DMS53 (cell line): ENCODE data around the gene LRRC7.
A peak's percentile ranks its signal among the peaks of the same experiment; 100 is the strongest.

Experiments used
- DNase-seq: peaks from one replicate; lab custom pipeline; 2025; lab: John Stamatoyannopoulos, UW

Gene LRRC7

GRCh38 chr1:69589799-69590198, 22.1 kb downstream of the LRRC7 start:
- DNase-seq: no peak

GRCh38 chr1:69592341-69592740, 24.6 kb downstream of the LRRC7 start:
- DNase-seq: no peak

- no peak for DNase-seq
Observed at GRCh38 chr1:69595486-69595885, 27.8 kb downstream of the LRRC7 start.

- DNase-seq: peak; percentile 19
Observed at GRCh38 chr1:69611316-69611715, 43.6 kb downstream of the LRRC7 start.

- DNase-seq: no peak
Observed at GRCh38 chr1:69613414-69613813, 45.7 kb downstream of the LRRC7 start.

- no peak for DNase-seq
Observed at GRCh38 chr1:69638673-69639072, 71.0 kb downstream of the LRRC7 start.

- DNase-seq: peak; percentile 21
Observed at GRCh38 chr1:69639159-69639558, 71.4 kb downstream of the LRRC7 start.

GRCh38 chr1:69643266-69643665, 75.5 kb downstream of the LRRC7 start:
- no peak for DNase-seq

- peak; percentile 39 for DNase-seq
Observed at GRCh38 chr1:69645477-69645876, 77.8 kb downstream of the LRRC7 start.

- peak; percentile 79 for DNase-seq
Observed at GRCh38 chr1:69648486-69648885, 80.8 kb downstream of the LRRC7 start.

GRCh38 chr1:69649383-69649990, 81.8 kb downstream of the LRRC7 start:
- DNase-seq: no peak

- no peak for DNase-seq
Observed at GRCh38 chr1:69650779-69651178, 83.1 kb downstream of the LRRC7 start.

- DNase-seq: no peak
Observed at GRCh38 chr1:69651656-69652055, 83.9 kb downstream of the LRRC7 start.

GRCh38 chr1:69657971-69658370, 90.2 kb downstream of the LRRC7 start:
- DNase-seq: no peak

- DNase-seq: no peak
Observed at GRCh38 chr1:69661686-69662085, 94.0 kb downstream of the LRRC7 start.

GRCh38 chr1:69662321-69662720, 94.6 kb downstream of the LRRC7 start:
- no peak for DNase-seq

- peak; percentile 97 for DNase-seq
Observed at GRCh38 chr1:69671363-69672010, 103.8 kb downstream of the LRRC7 start.

GRCh38 chr1:69673321-69673720, 105.6 kb downstream of the LRRC7 start:
- peak; percentile 84 for DNase-seq

GRCh38 chr1:69679965-69680364, 112.2 kb downstream of the LRRC7 start:
- DNase-seq: peak; percentile 53

- DNase-seq: peak; percentile 28
Observed at GRCh38 chr1:69686367-69686984, 118.8 kb downstream of the LRRC7 start.

- no peak for DNase-seq
Observed at GRCh38 chr1:69688193-69688592, 120.5 kb downstream of the LRRC7 start.

GRCh38 chr1:69691179-69691578, 123.5 kb downstream of the LRRC7 start:
- DNase-seq: no peak

GRCh38 chr1:69693921-69694675, 126.4 kb downstream of the LRRC7 start:
- DNase-seq: no peak
